Heart left ventricle (tissue), 13 donors: ENCODE measurements around the gene MEIS3.

Source experiments
- POLR2A ChIP-seq, 2 donors: fragments of 450-650 bp; IDR thresholded peaks; one replicate each; pipeline ENCODE4 v1.6.1; 2017; ENCODE audit warnings: antibody characterized with exemption in 2 of 2, mild to moderate bottlenecking in 2 of 2, moderate library complexity in 2 of 2
- TF ChIP-seq, protein P1 (sequence below), 12 donors: fragments of 200-600 bp; sonication (generic) in 4 of 12; IDR thresholded peaks; one replicate each; pipeline versions ENCODE4 v1.5.0 to v1.8.0; 2018 to 2022; ENCODE audit warnings: antibody characterized with exemption in 12 of 12, mild to moderate bottlenecking in 5 of 12
- donor health status: ischemic (EF 13 %, LVEDD 7.1; RV severe dilation, severe dysfunction).
- donor health status: DM: no; HTN: yes; CAD: no.
- donor health status: DM: no; HTN: no; CAD: no.
- donor health status: ischemic (EF 25% LVEDD 6.9; RV normal size, moderate dysfunction).
- donor health status: ischemic (EF 25% LVEDD 5.7; RV mildly dilated, moderate dysfunction).
- donor health status: ischemic (EF 35%, LVEDD 5.7; RV mildly dilated, moderate dysfunction).
- donor health status: nonischemic (EF 11% LVEDD 7.7; RV severe dilation, severe dysfunction).
- donor health status: DM: yes; HTN: yes; CAD: no.
- donor health status: PGD.
- donor health status: ischemic (EF 29% LVEDD 5.4; RV normal size, mild dysfunction).
- donor health status: nonischemic (EF 23%, LVEDD 6.1; RV moderate dilation, normal function).

DNA sequence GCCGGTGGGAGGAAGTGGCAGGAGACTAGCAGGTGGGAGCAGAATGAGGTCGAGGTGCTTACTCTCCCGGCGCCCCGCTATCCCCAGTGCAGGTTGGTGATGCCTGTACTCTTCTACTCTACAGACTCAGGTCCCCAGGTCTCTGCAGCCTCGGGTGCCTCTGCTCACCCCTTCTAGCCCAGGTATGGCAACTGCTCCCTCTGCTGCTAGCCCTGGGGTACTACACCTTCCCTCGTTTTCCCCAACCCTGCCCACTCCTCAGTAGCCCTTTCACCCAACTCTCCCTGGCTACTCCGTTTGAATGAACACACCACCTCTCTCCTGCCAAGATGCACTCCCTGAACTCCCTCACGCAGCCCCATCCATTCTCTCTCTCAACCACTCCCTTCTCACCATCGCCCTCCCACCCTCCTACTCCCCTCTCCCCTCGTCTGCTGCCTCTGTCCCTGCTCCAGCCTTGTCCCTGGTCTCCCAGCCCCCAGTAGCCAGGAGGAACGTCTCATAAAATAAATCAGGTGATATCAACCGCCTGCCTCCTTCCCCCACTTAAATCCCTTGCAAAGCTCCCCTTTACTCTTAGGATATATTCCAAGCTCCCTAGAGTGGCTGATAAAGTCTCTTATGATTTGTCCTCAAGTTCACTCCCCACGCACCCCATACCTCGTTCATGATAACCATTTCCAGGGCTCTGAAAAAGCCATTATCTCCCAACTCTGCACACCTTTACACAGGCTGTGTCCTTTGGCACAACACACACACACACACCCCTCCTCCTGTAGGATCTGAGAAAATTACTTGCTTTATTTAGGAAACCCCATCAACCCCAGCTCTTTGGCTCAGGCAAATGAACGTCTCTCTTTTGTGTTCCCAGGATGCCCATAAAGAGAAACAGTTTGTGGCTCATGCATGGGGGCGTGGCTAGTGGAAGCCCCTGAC, 8.2 kb upstream of the MEIS3 start:
- TF ChIP-seq POLR2A (IDR thresholded peaks at IDR 0.05) = no peak
- TF ChIP-seq, protein P1, sequence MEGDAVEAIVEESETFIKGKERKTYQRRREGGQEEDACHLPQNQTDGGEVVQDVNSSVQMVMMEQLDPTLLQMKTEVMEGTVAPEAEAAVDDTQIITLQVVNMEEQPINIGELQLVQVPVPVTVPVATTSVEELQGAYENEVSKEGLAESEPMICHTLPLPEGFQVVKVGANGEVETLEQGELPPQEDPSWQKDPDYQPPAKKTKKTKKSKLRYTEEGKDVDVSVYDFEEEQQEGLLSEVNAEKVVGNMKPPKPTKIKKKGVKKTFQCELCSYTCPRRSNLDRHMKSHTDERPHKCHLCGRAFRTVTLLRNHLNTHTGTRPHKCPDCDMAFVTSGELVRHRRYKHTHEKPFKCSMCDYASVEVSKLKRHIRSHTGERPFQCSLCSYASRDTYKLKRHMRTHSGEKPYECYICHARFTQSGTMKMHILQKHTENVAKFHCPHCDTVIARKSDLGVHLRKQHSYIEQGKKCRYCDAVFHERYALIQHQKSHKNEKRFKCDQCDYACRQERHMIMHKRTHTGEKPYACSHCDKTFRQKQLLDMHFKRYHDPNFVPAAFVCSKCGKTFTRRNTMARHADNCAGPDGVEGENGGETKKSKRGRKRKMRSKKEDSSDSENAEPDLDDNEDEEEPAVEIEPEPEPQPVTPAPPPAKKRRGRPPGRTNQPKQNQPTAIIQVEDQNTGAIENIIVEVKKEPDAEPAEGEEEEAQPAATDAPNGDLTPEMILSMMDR (IDR thresholded peaks at IDR 0.05) = peak; percentile 70 to 86 (median 79)
